Spleen (tissue), 11 donors: Measurements from ENCODE around the gene SEMA5A. TPM values are rescaled to one million over a fixed set of nuclear protein-coding genes. Genes with fewer than 3 reads are reported as not detected.

ENCODE experiments used
- DNase-seq: peaks from one replicate; pipeline ENCODE4 v3.0.0-alpha.2; 2020
- H3K27ac ChIP-seq, 8 donors: fragments of 200-600 bp; sonication (generic) in 7 of 8; 1 replicate in 4 of 8; 2 replicates in 4 of 8; pipeline versions ENCODE4 v1.5.0 to v1.8.0; 2016 to 2021; ENCODE audit warnings: inconsistent platforms in 4 of 8, mild to moderate bottlenecking in 4 of 8, moderate library complexity in 1 of 8
- H3K27me3 ChIP-seq, 7 donors: fragments of 200-600 bp; sonication (generic) in 6 of 7; replicated peaks in 1 of 7; 1 replicate in 4 of 7; 2 replicates in 3 of 7; pipeline versions ENCODE4 v1.5.0 to v1.8.0; 2016 to 2021; ENCODE audit warnings: inconsistent platforms in 3 of 7, mild to moderate bottlenecking in 1 of 7
- H3K36me3 ChIP-seq, 6 donors: fragments of 200-600 bp; sonication (generic) in 5 of 6; 1 replicate in 4 of 6; 2 replicates in 2 of 6; pipeline versions ENCODE4 v1.5.0 to v1.8.0; 2016 to 2021; ENCODE audit warnings: inconsistent platforms in 2 of 6
- H3K4me1 ChIP-seq, 6 donors: fragments of 200-600 bp; sonication (generic) in 5 of 6; 1 replicate in 3 of 6; 2 replicates in 3 of 6; pipeline versions ENCODE4 v1.5.0 to v1.8.0; 2016 to 2021; ENCODE audit warnings: inconsistent platforms in 3 of 6
- H3K4me3 ChIP-seq, 8 donors: fragments of 200-600 bp; sonication (generic) in 7 of 8; 1 replicate in 4 of 8; 2 replicates in 4 of 8; pipeline versions ENCODE4 v1.5.0 to v1.8.0; 2016 to 2021; ENCODE audit warnings: inconsistent platforms in 4 of 8, mild to moderate bottlenecking in 4 of 8, moderate library complexity in 2 of 8
- H3K9me3 ChIP-seq, 8 donors: fragments of 200-600 bp; sonication (generic) in 7 of 8; 1 replicate in 4 of 8; 2 replicates in 4 of 8; pipeline versions ENCODE4 v1.5.0 to v1.8.0; 2016 to 2021; ENCODE audit warnings: inconsistent platforms in 4 of 8
- POLR2A ChIP-seq, 3 donors: fragments of 450-650 bp; IDR thresholded peaks; one replicate each; pipeline ENCODE4 v1.5.1; 2017; ENCODE audit warnings: antibody characterized with exemption in 3 of 3, mild to moderate bottlenecking in 1 of 3
- POLR2AphosphoS5 ChIP-seq, 3 donors: sonication (generic); formaldehyde crosslinking; IDR thresholded peaks; one replicate each; pipeline ENCODE4 v1.5.1; 2017; ENCODE audit warnings: antibody characterized with exemption in 3 of 3
- WGBS, 5 donors: extraction: QIAGEN DNeasy Blood & Tissue Kit in 3 of 5; methylation state at CpG; one replicate each; pipeline versions ENCODE4 v1.1.5 to v1.1.7; 2013 to 2018; 5-methylcytosine and 5-hydroxymethylcytosine counted together
- intact Hi-C: fragments of 100-400 bp; cut with DNase I; formaldehyde crosslinking; loops from one replicate; pipeline ENCODE4 v1.15.0; 2023; ENCODE audit warnings: low total_unique reads
- polyA plus RNA-seq, 3 donors: library from polyadenylated mRNA; stranded (reverse); fragments of 200-250 nt; gene quantifications; one replicate each; pipeline ENCODE4 v1.2.1, GENCODE V29; 2013
- total RNA-seq, 7 donors: library from RNA; depleted of rRNA in 3 of 7; stranded (reverse); fragments of >200 nt in 3 of 7; fragmentation: NEBNext Ultra II Directional in 4 of 7; extraction: Animal tissue kit (Norgen Biotek cat#: 25700) in 4 of 7; gene quantifications; one replicate each; pipeline versions ENCODE4 v1.1.0 to v1.2.1, GENCODE V29; 2016 to 2021
- TF ChIP-seq, protein P1 (sequence below), 11 experiments: fragments of 200-600 bp in 7 of 11; fragments of 450-650 bp in 4 of 11; sonication (generic) in 4 of 11; IDR thresholded peaks in 8 of 11; conservative IDR thresholded peaks in 3 of 11; 1 replicate in 7 of 11; 2 replicates in 4 of 11; pipeline versions ENCODE4 v1.4.0 to v1.8.0; 2016 to 2021; ENCODE audit warnings: antibody characterized with exemption in 11 of 11, inconsistent platforms in 4 of 11, mild to moderate bottlenecking in 1 of 11
- donor health status: healthy with polysubstance abuse.
- donor health status: DM: no; HTN: no; CAD: no; lungs with moderate emphysema.
- donor health status: DM: no; HTN: no; CAD: no.
- donor health status: Bipolar disorder and iron deficiency.
- donor health status: healthy.
- donor health status: DM: no; HTN: no; CAD: no.
- donor health status: DM: yes; HTN: yes; CAD: no.

The SEMA5A gene
- total and polyA plus RNA-seq, 10 donors = 1.4 to 30.9 (median 13.1) TPM

DNA sequence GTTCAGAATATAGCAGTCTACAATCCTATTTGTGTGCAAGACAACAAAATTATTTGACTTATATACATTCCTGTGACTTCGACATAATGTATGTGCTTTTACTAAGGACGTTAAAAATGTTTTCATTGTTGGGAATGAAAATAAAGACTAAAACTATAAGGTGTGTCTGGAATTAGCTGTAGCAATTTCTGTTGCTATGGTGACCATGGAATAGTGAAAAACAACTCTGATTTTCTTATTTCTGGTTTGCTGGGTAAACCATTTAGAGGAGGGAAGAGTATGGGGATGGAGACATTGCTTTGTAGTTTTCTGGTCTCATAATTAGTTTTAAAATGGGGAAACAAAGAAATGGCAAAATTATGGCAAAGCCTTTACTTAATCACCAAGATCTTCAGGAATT is 343.2 kb downstream of the SEMA5A start:
- no peaks in the 10 kb centered on the region for H3K36me3 ChIP-seq
- peaks cover 0 to 4% (median 0%) of the 10 kb centered on the region in 8 donors for H3K9me3 ChIP-seq
- DNase-seq = no peak
- H3K4me3 ChIP-seq = no peak overlapping the region
- intact Hi-C loops = no loop called here
- WGBS, 5 donors = 87 to 95% (median 87%) methylated on average over 2 of the region's 2 CpGs
- no peaks in the 10 kb centered on the region for H3K27me3 ChIP-seq
- no peak overlapping the region for H3K27ac ChIP-seq
- no peaks in the 10 kb centered on the region for H3K4me1 ChIP-seq
- TF ChIP-seq POLR2AphosphoS5 (IDR thresholded peaks at IDR 0.05) (no peak), POLR2A (IDR thresholded peaks at IDR 0.05) (no peak)
- TF ChIP-seq, protein P1, sequence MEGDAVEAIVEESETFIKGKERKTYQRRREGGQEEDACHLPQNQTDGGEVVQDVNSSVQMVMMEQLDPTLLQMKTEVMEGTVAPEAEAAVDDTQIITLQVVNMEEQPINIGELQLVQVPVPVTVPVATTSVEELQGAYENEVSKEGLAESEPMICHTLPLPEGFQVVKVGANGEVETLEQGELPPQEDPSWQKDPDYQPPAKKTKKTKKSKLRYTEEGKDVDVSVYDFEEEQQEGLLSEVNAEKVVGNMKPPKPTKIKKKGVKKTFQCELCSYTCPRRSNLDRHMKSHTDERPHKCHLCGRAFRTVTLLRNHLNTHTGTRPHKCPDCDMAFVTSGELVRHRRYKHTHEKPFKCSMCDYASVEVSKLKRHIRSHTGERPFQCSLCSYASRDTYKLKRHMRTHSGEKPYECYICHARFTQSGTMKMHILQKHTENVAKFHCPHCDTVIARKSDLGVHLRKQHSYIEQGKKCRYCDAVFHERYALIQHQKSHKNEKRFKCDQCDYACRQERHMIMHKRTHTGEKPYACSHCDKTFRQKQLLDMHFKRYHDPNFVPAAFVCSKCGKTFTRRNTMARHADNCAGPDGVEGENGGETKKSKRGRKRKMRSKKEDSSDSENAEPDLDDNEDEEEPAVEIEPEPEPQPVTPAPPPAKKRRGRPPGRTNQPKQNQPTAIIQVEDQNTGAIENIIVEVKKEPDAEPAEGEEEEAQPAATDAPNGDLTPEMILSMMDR (IDR thresholded peaks at IDR 0.05 in 8 of 11, conservative IDR thresholded peaks at IDR 0.05 in 3 of 11) = no peak

DNA sequence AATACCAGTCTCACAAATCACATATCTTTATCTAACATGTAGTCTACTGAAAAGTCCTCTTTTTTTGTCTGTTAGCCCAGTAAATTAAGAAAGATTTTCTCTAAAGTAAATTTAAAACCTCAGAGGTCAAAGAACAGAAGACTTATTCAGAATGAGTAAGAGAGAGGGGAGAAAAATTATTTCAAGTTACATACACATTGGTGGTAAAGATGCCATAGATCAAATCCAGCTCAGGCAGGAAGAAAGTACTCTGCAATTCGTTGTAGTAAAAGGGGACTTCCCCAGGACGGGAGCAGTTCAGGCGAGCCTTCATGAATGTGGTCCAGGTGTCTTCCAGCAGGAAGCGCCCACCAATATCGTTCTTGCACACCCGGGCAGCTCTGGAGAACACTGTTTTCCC is 344.1 kb downstream of the SEMA5A start:
- no peaks in the 10 kb centered on the region for H3K4me1 ChIP-seq
- H3K27me3 ChIP-seq = no peaks in the 10 kb centered on the region
- TF ChIP-seq POLR2AphosphoS5 (IDR thresholded peaks at IDR 0.05) (no peak), POLR2A (IDR thresholded peaks at IDR 0.05) (no peak)
- TF ChIP-seq, protein P1 (IDR thresholded peaks at IDR 0.05 in 8 of 11, conservative IDR thresholded peaks at IDR 0.05 in 3 of 11) = no peak
- no peak for DNase-seq
- no peaks in the 10 kb centered on the region for H3K36me3 ChIP-seq
- WGBS, 5 donors = 58 to 71% (median 65%) methylated on average over 6 of the region's 6 CpGs
- no peak overlapping the region for H3K27ac ChIP-seq
- H3K4me3 ChIP-seq = no peak overlapping the region
- peaks cover 0 to 4% (median 0%) of the 10 kb centered on the region in 8 donors for H3K9me3 ChIP-seq
- intact Hi-C loops = no loop called here

DNA sequence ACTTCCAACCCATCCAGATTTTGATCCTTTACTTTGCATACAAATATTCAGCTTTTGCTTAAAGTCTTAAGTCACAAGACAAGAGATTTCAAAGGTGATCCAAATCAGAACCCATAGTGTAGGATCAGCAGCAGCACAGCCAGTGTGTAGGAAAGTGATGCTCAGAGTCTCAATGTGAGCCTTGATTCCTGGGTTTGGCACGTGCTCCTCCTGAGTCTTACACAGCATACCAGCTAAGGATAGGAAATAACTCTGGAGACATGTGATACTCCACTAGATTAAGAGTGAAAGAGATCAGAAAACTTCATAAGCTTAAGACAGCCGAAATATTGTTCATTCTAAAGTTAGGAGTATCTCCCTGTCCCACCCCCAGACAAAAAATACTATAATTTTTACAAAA is 344.9 kb downstream of the SEMA5A start:
- no peak for TF ChIP-seq POLR2AphosphoS5 (IDR thresholded peaks at IDR 0.05)
- TF ChIP-seq, protein P1 (IDR thresholded peaks at IDR 0.05 in 8 of 11, conservative IDR thresholded peaks at IDR 0.05 in 3 of 11) = no peak
- intact Hi-C loops = no loop called here
- Histone ChIP-seq H3K36me3 (no peaks in the 10 kb centered on the region), H3K9me3 (peaks cover 0 to 4% (median 0%) of the 10 kb centered on the region in 8 donors), H3K4me1 (no peaks in the 10 kb centered on the region), H3K27ac (no peak overlapping the region), H3K27me3 (no peaks in the 10 kb centered on the region), H3K4me3 (no peak overlapping the region)
- 60 to 79% (median 73%) methylated on average over 2 of the region's 2 CpGs for WGBS, 5 donors
- no peak for DNase-seq

DNA sequence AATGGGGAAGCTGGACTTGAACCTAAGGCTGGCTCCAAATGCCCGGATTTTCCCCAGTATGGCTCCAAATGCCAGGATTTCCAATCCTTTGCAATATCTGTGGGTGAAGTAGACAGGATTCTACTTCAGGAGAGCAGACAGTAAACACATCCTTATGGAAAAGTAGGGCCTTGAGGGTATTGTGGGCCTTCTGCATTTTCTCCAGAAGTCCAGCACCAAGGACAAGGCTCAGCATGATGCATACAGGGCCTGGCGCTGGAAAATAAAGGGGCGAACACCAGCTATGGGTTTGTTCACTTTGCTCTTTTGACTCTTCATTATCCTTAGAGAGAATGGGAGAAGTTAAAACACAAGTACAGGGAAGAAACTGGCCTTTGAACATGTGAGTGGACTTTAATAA is 347.5 kb downstream of the SEMA5A start:
- H3K27me3 ChIP-seq = no peaks in the 10 kb centered on the region
- no peak overlapping the region for H3K4me3 ChIP-seq
- H3K4me1 ChIP-seq = no peaks in the 10 kb centered on the region
- DNase-seq = no peak
- no peaks in the 10 kb centered on the region for H3K36me3 ChIP-seq
- H3K9me3 ChIP-seq = no peaks in the 10 kb centered on the region
- intact Hi-C loops = no loop called here
- 72 to 91% (median 86%) methylated on average over 3 of the region's 3 CpGs for WGBS, 5 donors
- no peak for TF ChIP-seq POLR2AphosphoS5 (IDR thresholded peaks at IDR 0.05)
- TF ChIP-seq, protein P1 (IDR thresholded peaks at IDR 0.05 in 8 of 11, conservative IDR thresholded peaks at IDR 0.05 in 3 of 11) = no peak
- no peak for TF ChIP-seq POLR2A (IDR thresholded peaks at IDR 0.05)
- no peak overlapping the region for H3K27ac ChIP-seq
